ENCODE measurements around the gene PLXNA2.

DNA sequence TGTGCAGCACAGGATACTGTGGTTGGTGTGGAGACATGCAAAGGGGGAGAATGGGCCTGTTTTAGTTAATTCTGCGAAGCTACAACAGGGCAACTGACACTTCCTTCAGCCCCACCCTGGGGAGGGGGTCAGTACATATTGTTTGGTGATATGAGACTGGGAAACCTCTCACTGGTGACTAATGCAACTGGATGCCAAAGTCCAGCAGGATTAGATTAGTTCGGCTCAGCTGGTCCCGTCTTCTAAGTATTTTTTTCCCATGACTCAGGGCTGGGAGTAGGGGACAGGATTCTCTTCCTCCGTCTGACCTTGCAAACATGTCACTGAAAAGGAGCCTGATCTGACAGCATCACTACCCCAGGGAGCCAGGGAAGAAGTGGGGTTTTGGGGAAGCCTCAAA lies 43.0 kb downstream of the PLXNA2 start:
- TF ChIP-seq, protein P1, sequence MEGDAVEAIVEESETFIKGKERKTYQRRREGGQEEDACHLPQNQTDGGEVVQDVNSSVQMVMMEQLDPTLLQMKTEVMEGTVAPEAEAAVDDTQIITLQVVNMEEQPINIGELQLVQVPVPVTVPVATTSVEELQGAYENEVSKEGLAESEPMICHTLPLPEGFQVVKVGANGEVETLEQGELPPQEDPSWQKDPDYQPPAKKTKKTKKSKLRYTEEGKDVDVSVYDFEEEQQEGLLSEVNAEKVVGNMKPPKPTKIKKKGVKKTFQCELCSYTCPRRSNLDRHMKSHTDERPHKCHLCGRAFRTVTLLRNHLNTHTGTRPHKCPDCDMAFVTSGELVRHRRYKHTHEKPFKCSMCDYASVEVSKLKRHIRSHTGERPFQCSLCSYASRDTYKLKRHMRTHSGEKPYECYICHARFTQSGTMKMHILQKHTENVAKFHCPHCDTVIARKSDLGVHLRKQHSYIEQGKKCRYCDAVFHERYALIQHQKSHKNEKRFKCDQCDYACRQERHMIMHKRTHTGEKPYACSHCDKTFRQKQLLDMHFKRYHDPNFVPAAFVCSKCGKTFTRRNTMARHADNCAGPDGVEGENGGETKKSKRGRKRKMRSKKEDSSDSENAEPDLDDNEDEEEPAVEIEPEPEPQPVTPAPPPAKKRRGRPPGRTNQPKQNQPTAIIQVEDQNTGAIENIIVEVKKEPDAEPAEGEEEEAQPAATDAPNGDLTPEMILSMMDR (IDR thresholded peaks at IDR 0.05; ENCODE audit: insufficient read depth, low read depth, low read length) = no peak
- no peak for TF ChIP-seq EZH2 (IDR thresholded peaks at IDR 0.05; ENCODE audit: insufficient read depth, low read length)

Measured in astrocyte (in vitro differentiated cells and primary cell).